Glutamatergic neuron (in vitro differentiated cells): ENCODE data around the gene TRPC3. TPM values are rescaled to one million over a fixed set of nuclear protein-coding genes. Genes with fewer than 3 reads are reported as not detected.
"Not testable (repeated sequence)": the region's sequence is repeated elsewhere in the genome, so short reads cannot be mapped to it uniquely, and the experiment has no call there.

Experiments
- DNase-seq: peaks from one replicate; pipeline ENCODE4 v3.0.0; 2022
- H3K27ac Mint-ChIP-seq: one replicate; pipeline ENCODE4 v1.8.0; 2020; ENCODE audit warnings: mild to moderate bottlenecking, mixed read lengths, inconsistent platforms; ENCODE audit not compliant: unreplicated experiment
- H3K27me3 Mint-ChIP-seq: one replicate; pipeline ENCODE4 v1.8.0; 2020; ENCODE audit warnings: mild to moderate bottlenecking, moderate library complexity, mixed read lengths, inconsistent platforms; ENCODE audit not compliant: unreplicated experiment
- H3K36me3 Mint-ChIP-seq: one replicate; pipeline ENCODE4 v1.8.0; 2020; ENCODE audit warnings: mild to moderate bottlenecking, mixed read lengths, inconsistent platforms; ENCODE audit not compliant: unreplicated experiment
- H3K4me1 Mint-ChIP-seq: one replicate; pipeline ENCODE4 v1.8.0; 2020; ENCODE audit warnings: mild to moderate bottlenecking, low read depth, mixed read lengths, inconsistent platforms; ENCODE audit not compliant: unreplicated experiment
- H3K4me3 Mint-ChIP-seq: one replicate; pipeline ENCODE4 v1.8.0; 2020; ENCODE audit warnings: mild to moderate bottlenecking, mixed read lengths, inconsistent platforms; ENCODE audit not compliant: unreplicated experiment
- H3K9me3 Mint-ChIP-seq: one replicate; pipeline ENCODE4 v1.8.0; 2020; ENCODE audit warnings: mild to moderate bottlenecking, moderate library complexity, mixed read lengths, inconsistent platforms; ENCODE audit not compliant: unreplicated experiment
- total RNA-seq: library from RNA; stranded (reverse); fragmentation: NEBNext Ultra II Directional; extraction: Animal tissue kit (Norgen Biotek cat#: 25700); gene quantifications from one replicate; pipeline ENCODE4 v1.2.1, GENCODE V29; 2021; ENCODE audit not compliant: unreplicated experiment
- TF ChIP-seq, protein P1 (sequence below): fragments of 200-600 bp; sonication (generic); IDR thresholded peaks from one replicate; pipeline ENCODE4 v1.5.0; 2021; ENCODE audit not compliant: partially characterized antibody, unreplicated experiment

TRPC3 gene
- total RNA-seq, 1 donor from 2014 or later = 0.66 TPM

DNA sequence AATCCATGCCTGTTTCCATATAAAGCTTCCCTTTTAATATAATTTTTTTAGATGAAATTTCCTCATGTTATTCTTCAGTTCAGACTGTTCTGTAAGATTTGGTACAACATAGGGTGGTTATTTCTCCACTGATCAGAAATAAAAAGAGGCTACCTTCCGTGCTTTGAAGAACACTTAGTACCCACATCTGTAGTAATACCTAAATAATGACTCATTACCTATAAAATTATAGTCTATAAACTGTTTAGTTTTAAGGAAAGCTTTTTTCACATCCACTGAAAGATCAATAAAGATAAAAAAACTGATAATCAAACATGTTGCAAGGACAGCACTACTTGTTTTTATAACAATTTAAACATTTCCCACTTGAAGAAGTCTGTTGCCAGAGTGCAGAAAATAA is 23.9 kb downstream of the TRPC3 start:
- Mint-ChIP-seq H3K4me1 (no peaks in the 10 kb centered on the region), H3K27me3 (no peaks in the 10 kb centered on the region), H3K4me3 (no peak overlapping the region), H3K9me3 (peaks cover 4% of the 10 kb centered on the region), H3K36me3 (no peaks in the 10 kb centered on the region), H3K27ac (no peak overlapping the region)
- DNase-seq = no peak
- TF ChIP-seq, protein P1, sequence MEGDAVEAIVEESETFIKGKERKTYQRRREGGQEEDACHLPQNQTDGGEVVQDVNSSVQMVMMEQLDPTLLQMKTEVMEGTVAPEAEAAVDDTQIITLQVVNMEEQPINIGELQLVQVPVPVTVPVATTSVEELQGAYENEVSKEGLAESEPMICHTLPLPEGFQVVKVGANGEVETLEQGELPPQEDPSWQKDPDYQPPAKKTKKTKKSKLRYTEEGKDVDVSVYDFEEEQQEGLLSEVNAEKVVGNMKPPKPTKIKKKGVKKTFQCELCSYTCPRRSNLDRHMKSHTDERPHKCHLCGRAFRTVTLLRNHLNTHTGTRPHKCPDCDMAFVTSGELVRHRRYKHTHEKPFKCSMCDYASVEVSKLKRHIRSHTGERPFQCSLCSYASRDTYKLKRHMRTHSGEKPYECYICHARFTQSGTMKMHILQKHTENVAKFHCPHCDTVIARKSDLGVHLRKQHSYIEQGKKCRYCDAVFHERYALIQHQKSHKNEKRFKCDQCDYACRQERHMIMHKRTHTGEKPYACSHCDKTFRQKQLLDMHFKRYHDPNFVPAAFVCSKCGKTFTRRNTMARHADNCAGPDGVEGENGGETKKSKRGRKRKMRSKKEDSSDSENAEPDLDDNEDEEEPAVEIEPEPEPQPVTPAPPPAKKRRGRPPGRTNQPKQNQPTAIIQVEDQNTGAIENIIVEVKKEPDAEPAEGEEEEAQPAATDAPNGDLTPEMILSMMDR = no peak

DNA sequence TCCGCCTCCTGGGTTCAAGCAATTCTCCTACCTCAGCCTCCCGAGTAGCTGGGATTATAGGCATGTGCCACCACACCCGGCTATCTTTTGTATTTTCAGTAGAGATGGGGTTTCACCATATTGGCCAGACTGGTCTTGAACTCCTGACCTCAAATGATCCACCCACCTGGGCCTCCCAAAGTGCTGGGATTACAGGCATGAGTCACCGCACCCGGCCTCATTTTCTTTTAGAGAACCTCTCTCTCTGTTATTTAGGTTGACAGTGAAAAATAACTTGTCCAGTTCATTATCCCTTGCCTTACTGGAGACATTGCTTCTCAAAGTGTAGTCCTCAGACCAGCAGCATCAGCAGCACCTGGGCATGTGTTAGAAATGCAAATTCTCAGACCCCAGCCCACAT is 25.4 kb downstream of the TRPC3 start:
- H3K27ac Mint-ChIP-seq, H3K27me3 Mint-ChIP-seq, H3K4me3 Mint-ChIP-seq, H3K4me1 Mint-ChIP-seq, DNase-seq, H3K9me3 Mint-ChIP-seq, H3K36me3 Mint-ChIP-seq: not testable (repeated sequence)

DNA sequence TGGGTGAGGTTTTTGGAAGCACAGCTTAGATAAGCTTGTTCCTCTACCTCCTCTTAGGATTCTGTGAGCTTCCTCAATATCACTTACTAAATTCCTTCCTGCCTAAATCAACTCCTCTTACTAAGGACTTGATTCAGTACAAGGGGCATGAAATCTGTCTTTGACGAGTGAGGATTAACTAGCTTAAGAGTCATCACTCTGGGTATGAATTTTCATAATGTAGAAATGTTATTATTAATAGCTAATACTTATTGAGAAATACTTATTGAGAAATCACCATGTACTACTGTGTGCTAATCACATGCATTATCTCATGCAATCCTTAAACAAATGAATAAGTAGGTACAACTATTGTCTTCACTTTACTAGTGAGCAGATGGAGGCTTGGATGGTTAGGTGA is 28.6 kb downstream of the TRPC3 start:
- no peaks in the 10 kb centered on the region for H3K36me3 Mint-ChIP-seq

DNA sequence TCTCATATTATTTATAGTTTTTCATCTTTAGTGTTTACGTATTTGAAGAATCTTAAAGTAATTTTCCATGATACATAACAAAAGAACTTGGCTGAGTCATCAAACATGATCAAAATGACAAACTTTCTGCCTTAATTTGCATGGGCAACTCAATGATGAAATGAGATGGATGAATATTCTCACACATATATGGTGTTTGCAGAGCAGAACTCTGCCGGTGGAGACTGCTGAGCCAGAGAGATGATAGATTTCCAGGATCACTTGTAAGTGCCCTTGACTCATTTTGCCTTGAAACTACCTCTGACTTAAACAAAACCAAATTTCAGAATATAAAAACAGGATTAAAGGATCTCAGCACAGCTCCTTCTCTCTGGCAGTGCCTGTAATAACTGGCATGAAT is 38.2 kb downstream of the TRPC3 start:
- Mint-ChIP-seq H3K4me1 (peaks cover 6% of the 10 kb centered on the region), H3K27me3 (no peaks in the 10 kb centered on the region), H3K9me3 (no peaks in the 10 kb centered on the region), H3K36me3 (no peaks in the 10 kb centered on the region), H3K4me3 (no peak overlapping the region), H3K27ac (no peak overlapping the region)
- TF ChIP-seq, protein P1 = no peak
- no peak for DNase-seq

More for the DNA sequence above, 28.6 kb downstream of the TRPC3 start:
- H3K4me3 Mint-ChIP-seq = no peak overlapping the region
- H3K9me3 Mint-ChIP-seq = no peaks in the 10 kb centered on the region
- no peaks in the 10 kb centered on the region for H3K4me1 Mint-ChIP-seq
- no peaks in the 10 kb centered on the region for H3K27me3 Mint-ChIP-seq
- TF ChIP-seq, protein P1 = no peak
- H3K27ac Mint-ChIP-seq = no peak overlapping the region
- no peak for DNase-seq

DNA sequence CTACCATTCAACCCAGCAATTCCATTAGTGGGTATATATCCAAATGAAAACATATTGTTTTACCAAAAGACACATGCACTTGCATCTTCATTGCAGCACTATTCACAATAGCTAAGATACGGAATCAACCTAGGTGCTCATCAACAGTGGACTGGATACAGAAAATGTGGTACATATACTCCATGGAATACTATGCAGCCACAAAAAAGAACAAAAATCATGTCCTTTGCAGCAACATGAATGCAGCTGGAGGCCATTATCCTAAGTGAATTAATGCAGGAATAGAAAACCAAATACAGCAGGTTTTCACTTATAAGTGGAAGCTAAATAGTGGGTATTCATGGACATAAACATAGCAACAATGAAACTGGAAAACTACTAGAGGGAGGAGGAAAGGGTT is 43.5 kb downstream of the TRPC3 start:
- Mint-ChIP-seq H3K36me3 (no peaks in the 10 kb centered on the region), H3K4me1 (no peaks in the 10 kb centered on the region), H3K4me3 (no peak overlapping the region), H3K27me3 (no peaks in the 10 kb centered on the region), H3K27ac (no peak overlapping the region), H3K9me3 (no peaks in the 10 kb centered on the region)
- TF ChIP-seq, protein P1 = no peak
- no peak for DNase-seq
